ENCODE measurements around the gene HRG. TPM values are rescaled to one million over a fixed set of nuclear protein-coding genes. Genes with fewer than 3 reads are reported as not detected.

HRG gene
- total and polyA plus RNA-seq, 2 of the 4 experiments (the other 2 are of a cell fraction): not detected

GRCh38 chr3:186653080-186653707 is 12.6 kb upstream of the HRG start:
- H3K18ac ChIP-seq (ENCODE audit: low read depth, low read length): no peak overlapping the region
- BruUV-seq (replicated peaks): no TSS peak
- H2BK120ac ChIP-seq (ENCODE audit: low read depth, low read length): no peak overlapping the region
- H3K9me3 ChIP-seq (ENCODE audit: control insufficient read depth, insufficient read depth, low read length): no peaks in the 10 kb centered on the region
- no peak overlapping the region for H3K4me3 ChIP-seq (ENCODE audit: insufficient read depth, low read depth, low read length)
- no peak overlapping the region for H4K8ac ChIP-seq (ENCODE audit: low read depth in 2 of 2, low read length in 2 of 2)
- dilution Hi-C loops (cut with HindIII; ENCODE audit: low sequenced_read_pairs, unreplicated experiment): no loop called here
- no peaks in the 10 kb centered on the region for H3K79me1 ChIP-seq (ENCODE audit: low read depth in 1 of 2, low read length in 2 of 2)
- DNase-seq: no peak
- no peak overlapping the region for H3K4ac ChIP-seq (ENCODE audit: low read depth, low read length)
- H3K27ac ChIP-seq (ENCODE audit: insufficient read depth, low read length): no peak overlapping the region
- no peaks in the 10 kb centered on the region for H3K9me1 ChIP-seq (ENCODE audit: insufficient read depth, low read length)
- H2BK15ac ChIP-seq (ENCODE audit: low read depth, low read length): no peak overlapping the region
- no peaks in the 10 kb centered on the region for H4K20me1 ChIP-seq (ENCODE audit: insufficient read depth, low read length)
- H3K9ac ChIP-seq (ENCODE audit: low read depth, low read length): no peak overlapping the region
- no peak overlapping the region for H3K23ac ChIP-seq (ENCODE audit: low read depth, low read length)
- no peak overlapping the region for H3K14ac ChIP-seq (replicated peaks; ENCODE audit: low read depth, low read length)
- intact Hi-C loops (cut with micrococcal nuclease): no loop called here
- H3K4me1 ChIP-seq (ENCODE audit: control insufficient read depth, insufficient read depth, low read length): no peaks in the 10 kb centered on the region
- no peak overlapping the region for H2AFZ ChIP-seq (replicated peaks; ENCODE audit: low read length, poor library complexity)
- H2BK5ac ChIP-seq (ENCODE audit: low read depth, low read length, poor library complexity, severe bottlenecking): no peak overlapping the region
- no peaks in the 10 kb centered on the region for H3K36me3 ChIP-seq (ENCODE audit: control insufficient read depth, insufficient read depth, low read length)
- ChIA-PET POLR2A (ENCODE audit: unreplicated experiment) (no interaction called here), CTCF (no interaction called here)
- 100% methylated on average over 1 of the region's 7 CpGs; no CpG with 5 or more reads in 1 of the 2 experiments for WGBS, 2 experiments (ENCODE audit: extremely low coverage in 2 of 2, insufficient read length in 1 of 2)
- no peak overlapping the region for H2AK5ac ChIP-seq (ENCODE audit: low read depth, low read length)
- H3K56ac ChIP-seq (ENCODE audit: extremely low read depth, insufficient read depth, low read length): no peak overlapping the region
- no peak overlapping the region for H4K5ac ChIP-seq (ENCODE audit: low read depth, low read length)
- H3K4me2 ChIP-seq (ENCODE audit: low read depth, low read length): no peak overlapping the region
- no peak overlapping the region for H4K91ac ChIP-seq (ENCODE audit: insufficient read depth, low read depth, low read length)
- peaks cover 5% of the 10 kb centered on the region for H3K27me3 ChIP-seq (ENCODE audit: control insufficient read depth, insufficient read depth, low read length)
- no peak for ATAC-seq (ENCODE audit: low read depth)
- peak overlapping the region; percentile 16 for H2AK9ac ChIP-seq (replicated peaks; ENCODE audit: low read depth, low read length, poor library complexity)
- in situ Hi-C loops (cut with MboI; ENCODE audit: low sequenced_read_pairs): no loop called here
- H2BK20ac ChIP-seq (ENCODE audit: low read depth, low read length): no peak overlapping the region
- TF ChIP-seq MXI1 (IDR thresholded peaks at IDR 0.05; ENCODE audit: borderline replicate concordance, low read depth, low read length): no peak
- TF ChIP-seq MAZ (IDR thresholded peaks at IDR 0.05; ENCODE audit: borderline replicate concordance, low read depth, low read length): no peak
- TF ChIP-seq CEBPB (IDR thresholded peaks at IDR 0.05; ENCODE audit: low read depth, low read length): no peak
- TF ChIP-seq POLR2A (IDR thresholded peaks at IDR 0.05; ENCODE audit: low read depth, low read length): no peak
- TF ChIP-seq RAD21 (IDR thresholded peaks at IDR 0.05; ENCODE audit: low read length): no peak
